Measurements from ENCODE around the gene PDE1C. TPM values are rescaled to one million over a fixed set of nuclear protein-coding genes. Genes with fewer than 3 reads are reported as not detected.

The PDE1C gene
- total and polyA plus RNA-seq, 2 of the 4 experiments (the other 2 are of a cell fraction), result 14.2 to 61.5 TPM

DNA sequence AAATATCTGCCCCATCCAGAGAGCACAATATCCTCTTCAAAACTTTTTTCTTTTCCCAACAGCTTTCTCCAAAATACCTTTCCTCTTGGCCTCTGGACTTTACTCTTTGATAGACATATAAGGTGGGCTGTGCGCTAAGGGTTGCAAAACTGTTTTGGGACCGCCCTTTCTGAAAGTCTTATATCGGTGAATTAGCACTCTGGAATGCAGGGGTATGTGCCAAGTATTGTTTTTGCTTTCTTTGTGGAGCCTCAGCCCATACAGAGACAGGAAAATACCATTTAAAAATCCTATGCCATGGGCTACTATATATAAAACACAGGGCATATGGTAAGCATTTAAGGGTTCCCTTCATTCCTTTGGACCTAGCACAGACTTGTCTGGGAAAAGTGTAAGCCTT, 345.5 kb downstream of the PDE1C start:
- no TSS peak for BruUV-seq (replicated peaks)
- no peak overlapping the region for H2BK15ac ChIP-seq (ENCODE audit: low read depth, low read length)
- no peak overlapping the region for H3K4ac ChIP-seq (ENCODE audit: low read depth, low read length)
- H3K27ac ChIP-seq (ENCODE audit: insufficient read depth, low read length), result no peak overlapping the region
- ChIA-PET POLR2A (ENCODE audit: unreplicated experiment) (no interaction called here), CTCF (no interaction called here)
- no peak overlapping the region for H3K23ac ChIP-seq (ENCODE audit: low read depth, low read length)
- H3K4me3 ChIP-seq (ENCODE audit: insufficient read depth, low read depth, low read length), result no peak overlapping the region
- no peak overlapping the region for H3K4me2 ChIP-seq (ENCODE audit: low read depth, low read length)
- H4K5ac ChIP-seq (ENCODE audit: low read depth, low read length), result no peak overlapping the region
- no peak overlapping the region for H4K8ac ChIP-seq (ENCODE audit: low read depth in 2 of 2, low read length in 2 of 2)
- no peak overlapping the region for H2BK5ac ChIP-seq (ENCODE audit: low read depth, low read length, poor library complexity, severe bottlenecking)
- no peak overlapping the region for H2BK120ac ChIP-seq (ENCODE audit: low read depth, low read length)
- TF ChIP-seq CEBPB (IDR thresholded peaks at IDR 0.05; ENCODE audit: low read depth, low read length), result no peak
- TF ChIP-seq MAFK (IDR thresholded peaks at IDR 0.05; ENCODE audit: low read depth, low read length), result no peak
- TF ChIP-seq CHD1 (IDR thresholded peaks at IDR 0.05; ENCODE audit: low read depth, low read length), result no peak
- TF ChIP-seq, protein P1, sequence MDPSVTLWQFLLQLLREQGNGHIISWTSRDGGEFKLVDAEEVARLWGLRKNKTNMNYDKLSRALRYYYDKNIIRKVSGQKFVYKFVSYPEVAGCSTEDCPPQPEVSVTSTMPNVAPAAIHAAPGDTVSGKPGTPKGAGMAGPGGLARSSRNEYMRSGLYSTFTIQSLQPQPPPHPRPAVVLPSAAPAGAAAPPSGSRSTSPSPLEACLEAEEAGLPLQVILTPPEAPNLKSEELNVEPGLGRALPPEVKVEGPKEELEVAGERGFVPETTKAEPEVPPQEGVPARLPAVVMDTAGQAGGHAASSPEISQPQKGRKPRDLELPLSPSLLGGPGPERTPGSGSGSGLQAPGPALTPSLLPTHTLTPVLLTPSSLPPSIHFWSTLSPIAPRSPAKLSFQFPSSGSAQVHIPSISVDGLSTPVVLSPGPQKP (IDR thresholded peaks at IDR 0.05; ENCODE audit: borderline replicate concordance, low read depth, low read length), result no peak
- TF ChIP-seq, protein P2, sequence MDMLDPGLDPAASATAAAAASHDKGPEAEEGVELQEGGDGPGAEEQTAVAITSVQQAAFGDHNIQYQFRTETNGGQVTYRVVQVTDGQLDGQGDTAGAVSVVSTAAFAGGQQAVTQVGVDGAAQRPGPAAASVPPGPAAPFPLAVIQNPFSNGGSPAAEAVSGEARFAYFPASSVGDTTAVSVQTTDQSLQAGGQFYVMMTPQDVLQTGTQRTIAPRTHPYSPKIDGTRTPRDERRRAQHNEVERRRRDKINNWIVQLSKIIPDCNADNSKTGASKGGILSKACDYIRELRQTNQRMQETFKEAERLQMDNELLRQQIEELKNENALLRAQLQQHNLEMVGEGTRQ (IDR thresholded peaks at IDR 0.05; ENCODE audit: low read depth, low read length), result no peak
- TF ChIP-seq BHLHE40 (IDR thresholded peaks at IDR 0.05; ENCODE audit: low read depth, low read length), result no peak
- TF ChIP-seq, protein P3, sequence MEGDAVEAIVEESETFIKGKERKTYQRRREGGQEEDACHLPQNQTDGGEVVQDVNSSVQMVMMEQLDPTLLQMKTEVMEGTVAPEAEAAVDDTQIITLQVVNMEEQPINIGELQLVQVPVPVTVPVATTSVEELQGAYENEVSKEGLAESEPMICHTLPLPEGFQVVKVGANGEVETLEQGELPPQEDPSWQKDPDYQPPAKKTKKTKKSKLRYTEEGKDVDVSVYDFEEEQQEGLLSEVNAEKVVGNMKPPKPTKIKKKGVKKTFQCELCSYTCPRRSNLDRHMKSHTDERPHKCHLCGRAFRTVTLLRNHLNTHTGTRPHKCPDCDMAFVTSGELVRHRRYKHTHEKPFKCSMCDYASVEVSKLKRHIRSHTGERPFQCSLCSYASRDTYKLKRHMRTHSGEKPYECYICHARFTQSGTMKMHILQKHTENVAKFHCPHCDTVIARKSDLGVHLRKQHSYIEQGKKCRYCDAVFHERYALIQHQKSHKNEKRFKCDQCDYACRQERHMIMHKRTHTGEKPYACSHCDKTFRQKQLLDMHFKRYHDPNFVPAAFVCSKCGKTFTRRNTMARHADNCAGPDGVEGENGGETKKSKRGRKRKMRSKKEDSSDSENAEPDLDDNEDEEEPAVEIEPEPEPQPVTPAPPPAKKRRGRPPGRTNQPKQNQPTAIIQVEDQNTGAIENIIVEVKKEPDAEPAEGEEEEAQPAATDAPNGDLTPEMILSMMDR (conservative IDR thresholded peaks at IDR 0.05; ENCODE audit: low read depth, low read length), result no peak
- no peak for TF ChIP-seq MAZ (IDR thresholded peaks at IDR 0.05; ENCODE audit: borderline replicate concordance, low read depth, low read length)
- TF ChIP-seq MXI1 (IDR thresholded peaks at IDR 0.05; ENCODE audit: borderline replicate concordance, low read depth, low read length), result no peak
- TF ChIP-seq RFX5 (IDR thresholded peaks at IDR 0.05; ENCODE audit: low read depth, low read length), result no peak
- TF ChIP-seq FOS (IDR thresholded peaks at IDR 0.05; ENCODE audit: low read depth, low read length), result no peak
- in situ Hi-C loops (cut with MboI; ENCODE audit: low sequenced_read_pairs), result no loop called here
- no peaks in the 10 kb centered on the region for H4K20me1 ChIP-seq (ENCODE audit: insufficient read depth, low read length)
- H4K91ac ChIP-seq (ENCODE audit: insufficient read depth, low read depth, low read length), result no peak overlapping the region
- H3K79me1 ChIP-seq (ENCODE audit: low read depth in 1 of 2, low read length in 2 of 2), result no peaks in the 10 kb centered on the region
- no peak overlapping the region for H2AK9ac ChIP-seq (replicated peaks; ENCODE audit: low read depth, low read length, poor library complexity)
- dilution Hi-C loops (cut with HindIII; ENCODE audit: low sequenced_read_pairs, unreplicated experiment), result no loop called here
- no peaks in the 10 kb centered on the region for H3K4me1 ChIP-seq (ENCODE audit: control insufficient read depth, insufficient read depth, low read length)
- H3K27me3 ChIP-seq (ENCODE audit: control insufficient read depth, insufficient read depth, low read length), result no peaks in the 10 kb centered on the region; the same call in 1 of the 2 replicates
- no peaks in the 10 kb centered on the region for H3K9me1 ChIP-seq (ENCODE audit: insufficient read depth, low read length)
- H3K36me3 ChIP-seq (ENCODE audit: control insufficient read depth, insufficient read depth, low read length), result no peaks in the 10 kb centered on the region
- no peak overlapping the region for H2AFZ ChIP-seq (replicated peaks; ENCODE audit: low read length, poor library complexity)
- no peaks in the 10 kb centered on the region for H3K9me3 ChIP-seq (ENCODE audit: control insufficient read depth, insufficient read depth, low read length)
- H2BK20ac ChIP-seq (ENCODE audit: low read depth, low read length), result no peak overlapping the region
- H3K18ac ChIP-seq (ENCODE audit: low read depth, low read length), result no peak overlapping the region
- H2AK5ac ChIP-seq (ENCODE audit: low read depth, low read length), result no peak overlapping the region
- intact Hi-C loops (cut with micrococcal nuclease), result no loop called here
- H3K56ac ChIP-seq (ENCODE audit: extremely low read depth, insufficient read depth, low read length), result no peak overlapping the region
- ATAC-seq (ENCODE audit: low read depth), result no peak
- WGBS, 2 experiments (ENCODE audit: extremely low coverage in 2 of 2, insufficient read length in 1 of 2), result no CpG with 5 or more reads among the region's 3 CpGs
- no peak overlapping the region for H3K14ac ChIP-seq (replicated peaks; ENCODE audit: low read depth, low read length)
- DNase-seq, result no peak
- no peak overlapping the region for H3K9ac ChIP-seq (ENCODE audit: low read depth, low read length)

Data from IMR-90 (cell line).